ENCODE data around the gene SPINDOC.

DNA sequence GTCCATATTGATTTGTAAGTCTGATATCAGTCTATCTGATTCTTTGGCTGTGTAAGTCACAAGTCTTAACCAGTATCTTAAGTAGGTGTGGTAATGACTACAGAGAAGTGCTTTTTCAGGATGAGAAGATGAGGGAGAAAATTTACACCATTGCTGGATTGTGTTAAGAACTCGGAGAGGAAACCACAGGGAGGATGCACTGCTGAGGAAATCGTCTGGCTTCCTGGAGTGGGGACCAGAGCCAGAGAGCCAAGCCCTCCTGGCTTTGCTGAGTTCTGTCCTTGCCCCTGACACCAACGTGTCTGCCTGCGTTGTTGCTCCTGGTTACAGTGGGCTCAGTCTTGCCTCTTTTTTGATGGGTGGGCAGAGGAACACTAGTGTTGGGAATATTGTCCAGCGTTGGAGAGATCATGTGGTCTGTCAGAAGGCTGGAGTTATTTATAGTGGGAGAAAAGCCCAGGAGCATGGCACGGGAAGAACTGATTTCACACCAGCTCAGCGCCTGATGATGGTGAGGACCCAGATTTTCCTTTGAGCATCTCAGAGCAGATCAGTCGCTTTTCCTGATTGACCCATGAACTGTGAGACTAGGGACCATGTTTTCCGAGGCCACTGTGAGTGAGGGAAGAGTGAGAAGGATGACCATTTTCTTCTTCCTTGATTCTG, 55.3 kb downstream of the SPINDOC start:
- TF ChIP-seq, protein P1, sequence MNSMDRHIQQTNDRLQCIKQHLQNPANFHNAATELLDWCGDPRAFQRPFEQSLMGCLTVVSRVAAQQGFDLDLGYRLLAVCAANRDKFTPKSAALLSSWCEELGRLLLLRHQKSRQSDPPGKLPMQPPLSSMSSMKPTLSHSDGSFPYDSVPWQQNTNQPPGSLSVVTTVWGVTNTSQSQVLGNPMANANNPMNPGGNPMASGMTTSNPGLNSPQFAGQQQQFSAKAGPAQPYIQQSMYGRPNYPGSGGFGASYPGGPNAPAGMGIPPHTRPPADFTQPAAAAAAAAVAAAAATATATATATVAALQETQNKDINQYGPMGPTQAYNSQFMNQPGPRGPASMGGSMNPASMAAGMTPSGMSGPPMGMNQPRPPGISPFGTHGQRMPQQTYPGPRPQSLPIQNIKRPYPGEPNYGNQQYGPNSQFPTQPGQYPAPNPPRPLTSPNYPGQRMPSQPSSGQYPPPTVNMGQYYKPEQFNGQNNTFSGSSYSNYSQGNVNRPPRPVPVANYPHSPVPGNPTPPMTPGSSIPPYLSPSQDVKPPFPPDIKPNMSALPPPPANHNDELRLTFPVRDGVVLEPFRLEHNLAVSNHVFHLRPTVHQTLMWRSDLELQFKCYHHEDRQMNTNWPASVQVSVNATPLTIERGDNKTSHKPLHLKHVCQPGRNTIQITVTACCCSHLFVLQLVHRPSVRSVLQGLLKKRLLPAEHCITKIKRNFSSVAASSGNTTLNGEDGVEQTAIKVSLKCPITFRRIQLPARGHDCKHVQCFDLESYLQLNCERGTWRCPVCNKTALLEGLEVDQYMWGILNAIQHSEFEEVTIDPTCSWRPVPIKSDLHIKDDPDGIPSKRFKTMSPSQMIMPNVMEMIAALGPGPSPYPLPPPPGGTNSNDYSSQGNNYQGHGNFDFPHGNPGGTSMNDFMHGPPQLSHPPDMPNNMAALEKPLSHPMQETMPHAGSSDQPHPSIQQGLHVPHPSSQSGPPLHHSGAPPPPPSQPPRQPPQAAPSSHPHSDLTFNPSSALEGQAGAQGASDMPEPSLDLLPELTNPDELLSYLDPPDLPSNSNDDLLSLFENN (IDR thresholded peaks at IDR 0.05; ENCODE audit: low read depth in 2 of 2, low read length in 2 of 2), result no peak
- TF ChIP-seq, protein P2, sequence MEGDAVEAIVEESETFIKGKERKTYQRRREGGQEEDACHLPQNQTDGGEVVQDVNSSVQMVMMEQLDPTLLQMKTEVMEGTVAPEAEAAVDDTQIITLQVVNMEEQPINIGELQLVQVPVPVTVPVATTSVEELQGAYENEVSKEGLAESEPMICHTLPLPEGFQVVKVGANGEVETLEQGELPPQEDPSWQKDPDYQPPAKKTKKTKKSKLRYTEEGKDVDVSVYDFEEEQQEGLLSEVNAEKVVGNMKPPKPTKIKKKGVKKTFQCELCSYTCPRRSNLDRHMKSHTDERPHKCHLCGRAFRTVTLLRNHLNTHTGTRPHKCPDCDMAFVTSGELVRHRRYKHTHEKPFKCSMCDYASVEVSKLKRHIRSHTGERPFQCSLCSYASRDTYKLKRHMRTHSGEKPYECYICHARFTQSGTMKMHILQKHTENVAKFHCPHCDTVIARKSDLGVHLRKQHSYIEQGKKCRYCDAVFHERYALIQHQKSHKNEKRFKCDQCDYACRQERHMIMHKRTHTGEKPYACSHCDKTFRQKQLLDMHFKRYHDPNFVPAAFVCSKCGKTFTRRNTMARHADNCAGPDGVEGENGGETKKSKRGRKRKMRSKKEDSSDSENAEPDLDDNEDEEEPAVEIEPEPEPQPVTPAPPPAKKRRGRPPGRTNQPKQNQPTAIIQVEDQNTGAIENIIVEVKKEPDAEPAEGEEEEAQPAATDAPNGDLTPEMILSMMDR (IDR thresholded peaks at IDR 0.05 in 2 of 3, conservative IDR thresholded peaks at IDR 0.05 in 1 of 3; ENCODE audit: insufficient read depth in 2 of 3, low read depth in 1 of 3, low read length in 3 of 3), result no peak
- no peak for TF ChIP-seq NR2C2 (CRISPR knock-in tag; IDR thresholded peaks at IDR 0.05)
- TF ChIP-seq NR2C2 (tag; IDR thresholded peaks at IDR 0.05), result no peak
- no peak for TF ChIP-seq SRSF3 (IDR thresholded peaks at IDR 0.05; ENCODE audit: insufficient read depth, low read length)
- no peak for TF ChIP-seq TARDBP (IDR thresholded peaks at IDR 0.05)
- TF ChIP-seq EZH2 (IDR thresholded peaks at IDR 0.05; ENCODE audit: borderline replicate concordance, low read depth, low read length), result no peak
- TF ChIP-seq, protein P3, sequence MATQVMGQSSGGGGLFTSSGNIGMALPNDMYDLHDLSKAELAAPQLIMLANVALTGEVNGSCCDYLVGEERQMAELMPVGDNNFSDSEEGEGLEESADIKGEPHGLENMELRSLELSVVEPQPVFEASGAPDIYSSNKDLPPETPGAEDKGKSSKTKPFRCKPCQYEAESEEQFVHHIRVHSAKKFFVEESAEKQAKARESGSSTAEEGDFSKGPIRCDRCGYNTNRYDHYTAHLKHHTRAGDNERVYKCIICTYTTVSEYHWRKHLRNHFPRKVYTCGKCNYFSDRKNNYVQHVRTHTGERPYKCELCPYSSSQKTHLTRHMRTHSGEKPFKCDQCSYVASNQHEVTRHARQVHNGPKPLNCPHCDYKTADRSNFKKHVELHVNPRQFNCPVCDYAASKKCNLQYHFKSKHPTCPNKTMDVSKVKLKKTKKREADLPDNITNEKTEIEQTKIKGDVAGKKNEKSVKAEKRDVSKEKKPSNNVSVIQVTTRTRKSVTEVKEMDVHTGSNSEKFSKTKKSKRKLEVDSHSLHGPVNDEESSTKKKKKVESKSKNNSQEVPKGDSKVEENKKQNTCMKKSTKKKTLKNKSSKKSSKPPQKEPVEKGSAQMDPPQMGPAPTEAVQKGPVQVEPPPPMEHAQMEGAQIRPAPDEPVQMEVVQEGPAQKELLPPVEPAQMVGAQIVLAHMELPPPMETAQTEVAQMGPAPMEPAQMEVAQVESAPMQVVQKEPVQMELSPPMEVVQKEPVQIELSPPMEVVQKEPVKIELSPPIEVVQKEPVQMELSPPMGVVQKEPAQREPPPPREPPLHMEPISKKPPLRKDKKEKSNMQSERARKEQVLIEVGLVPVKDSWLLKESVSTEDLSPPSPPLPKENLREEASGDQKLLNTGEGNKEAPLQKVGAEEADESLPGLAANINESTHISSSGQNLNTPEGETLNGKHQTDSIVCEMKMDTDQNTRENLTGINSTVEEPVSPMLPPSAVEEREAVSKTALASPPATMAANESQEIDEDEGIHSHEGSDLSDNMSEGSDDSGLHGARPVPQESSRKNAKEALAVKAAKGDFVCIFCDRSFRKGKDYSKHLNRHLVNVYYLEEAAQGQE (IDR thresholded peaks at IDR 0.05; ENCODE audit: borderline replicate concordance), result no peak
- TF ChIP-seq, protein P3 (CRISPR knock-in tag; IDR thresholded peaks at IDR 0.05; ENCODE audit: low read depth), result no peak
- TF ChIP-seq GABPA (tag; conservative IDR thresholded peaks at IDR 0.05; ENCODE audit: low read depth), result no peak

Measured in K562 (cell line).